ENCODE data around the gene SPIN2B. TPM values are rescaled to one million over a fixed set of nuclear protein-coding genes. Genes with fewer than 3 reads are reported as not detected.

SPIN2B gene
- 3.1 and 4.9 TPM in 2 replicates for total RNA-seq

DNA sequence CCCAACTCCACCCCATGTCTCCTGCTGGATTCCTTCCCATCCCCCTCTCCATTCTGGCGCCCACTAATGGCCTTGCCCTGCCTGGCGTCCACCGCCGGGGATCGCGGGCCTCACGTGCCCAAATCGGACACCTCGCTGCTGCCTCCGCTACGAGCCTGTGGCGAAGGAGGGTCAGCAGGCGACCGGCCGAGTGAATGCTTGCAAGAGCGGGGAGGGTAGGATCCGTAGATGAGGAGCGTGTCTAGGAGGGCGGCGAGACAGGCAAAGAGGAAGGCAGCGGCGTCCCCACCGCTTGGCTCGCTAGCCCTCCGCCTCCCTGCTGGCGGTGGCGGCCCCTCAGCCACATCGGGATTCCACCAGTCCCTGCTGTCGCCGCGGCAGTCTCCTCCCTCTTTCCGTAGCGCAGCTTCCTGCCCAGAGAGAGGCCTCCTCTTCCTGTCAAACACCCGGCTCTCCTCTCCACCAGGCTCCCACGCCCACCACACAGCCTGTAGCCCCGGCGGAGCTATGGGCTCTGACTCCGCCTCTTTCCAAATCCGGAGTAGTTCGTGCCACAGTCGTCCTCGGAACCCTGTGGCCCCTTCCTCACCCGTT lies at the start of gene SPIN2B:
TSS of gene SPIN2B (minus strand) at position 387 of the 594 bp plus-strand sequence.

DNA sequence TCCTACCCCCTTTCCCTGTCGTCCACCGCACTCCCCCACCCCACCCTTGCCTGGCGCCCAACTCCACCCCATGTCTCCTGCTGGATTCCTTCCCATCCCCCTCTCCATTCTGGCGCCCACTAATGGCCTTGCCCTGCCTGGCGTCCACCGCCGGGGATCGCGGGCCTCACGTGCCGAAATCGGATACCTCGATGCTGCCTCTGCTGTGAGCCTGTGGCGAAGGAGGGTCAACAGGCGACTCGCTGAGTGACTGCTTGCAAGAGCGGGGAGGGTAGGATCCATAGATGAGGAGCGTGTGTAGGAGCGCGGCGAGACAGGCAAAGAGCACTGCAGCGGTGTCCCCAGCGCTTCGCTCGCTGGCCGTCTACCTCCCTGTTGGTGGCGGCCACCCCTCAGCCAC lies 15.7 kb upstream of the SPIN2B start, which contains the start of gene SPIN2A:
TSS of gene SPIN2A (minus strand) at position 325 of the 400 bp plus-strand sequence. CDS start 800 bp downstream, outside the sequence.

Other genes starting within 250 kb of the SPIN2B start
- 8.5 and 12.7 TPM in 2 replicates for gene SPIN3, start 126.0 kb downstream of the SPIN2B start, total RNA-seq
- gene SPIN2A, start 15.8 kb upstream of the SPIN2B start, total RNA-seq = under 0.01 and 0.14 TPM in 2 replicates
- 7.5 and 10.1 TPM in 2 replicates for gene FAAH2, start 165.2 kb upstream of the SPIN2B start, total RNA-seq